ENCODE data around the gene PEA15.
A peak's percentile ranks its signal among the peaks of the same experiment; 100 is the strongest.

The PEA15 gene
- 18.6 to 36.0 reads per million in 2 donors for total RNA-seq

GRCh38 chr1:160205242-160206035, at the start of gene PEA15:
TSS of gene PEA15 (plus strand) at chr1:160205384. CDS start at chr1:160211545, 6,161 bp downstream.
- peak; percentile 63 for DNase-seq

DNA sequence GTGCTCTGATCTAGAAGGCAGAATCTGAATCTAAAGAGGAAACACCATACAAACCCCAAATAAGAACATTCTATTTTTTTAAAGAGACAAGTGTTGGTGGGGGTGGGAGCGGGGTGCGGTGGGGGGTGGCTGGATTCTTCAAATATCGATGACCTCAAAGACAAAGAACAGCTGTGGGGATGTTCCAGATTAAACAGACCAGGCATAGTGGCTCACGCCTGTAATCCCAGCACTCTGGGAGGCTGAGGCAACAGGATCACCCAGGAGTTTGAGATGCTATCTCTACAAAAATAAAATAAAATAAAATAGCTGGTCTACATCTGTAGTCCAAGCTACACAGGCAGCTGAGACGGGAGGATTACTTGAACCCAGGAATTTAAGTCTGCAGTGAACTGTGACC, 48.8 kb upstream of the PEA15 start:
- no peak for DNase-seq

GRCh38 chr1:160157174-160157573, 48.0 kb upstream of the PEA15 start:
- DNase-seq: no peak

GRCh38 chr1:160158031-160158430, 47.2 kb upstream of the PEA15 start:
- DNase-seq: no peak

DNA sequence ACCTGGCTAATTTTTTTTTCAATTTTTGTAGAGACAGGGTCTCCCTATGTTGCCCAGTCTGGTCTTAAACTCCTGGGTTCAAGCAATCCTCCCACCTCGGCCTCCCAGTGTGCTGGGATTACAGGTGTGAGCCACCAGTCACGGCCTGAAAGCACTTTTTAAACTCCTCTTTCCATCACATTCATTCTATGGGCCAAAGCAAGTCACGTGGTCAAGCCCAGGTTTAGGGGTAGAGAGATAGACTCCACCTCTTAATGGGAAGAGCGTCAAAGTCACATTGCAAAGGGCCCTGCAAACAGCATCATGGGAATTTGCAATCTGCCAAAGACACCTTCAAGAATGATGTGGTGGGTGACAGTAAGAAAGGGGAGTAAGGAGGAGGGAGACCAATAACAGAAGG, 46.6 kb upstream of the PEA15 start:
- no peak for DNase-seq

GRCh38 chr1:160159846-160160245, 45.3 kb upstream of the PEA15 start:
- no peak for DNase-seq

DNA sequence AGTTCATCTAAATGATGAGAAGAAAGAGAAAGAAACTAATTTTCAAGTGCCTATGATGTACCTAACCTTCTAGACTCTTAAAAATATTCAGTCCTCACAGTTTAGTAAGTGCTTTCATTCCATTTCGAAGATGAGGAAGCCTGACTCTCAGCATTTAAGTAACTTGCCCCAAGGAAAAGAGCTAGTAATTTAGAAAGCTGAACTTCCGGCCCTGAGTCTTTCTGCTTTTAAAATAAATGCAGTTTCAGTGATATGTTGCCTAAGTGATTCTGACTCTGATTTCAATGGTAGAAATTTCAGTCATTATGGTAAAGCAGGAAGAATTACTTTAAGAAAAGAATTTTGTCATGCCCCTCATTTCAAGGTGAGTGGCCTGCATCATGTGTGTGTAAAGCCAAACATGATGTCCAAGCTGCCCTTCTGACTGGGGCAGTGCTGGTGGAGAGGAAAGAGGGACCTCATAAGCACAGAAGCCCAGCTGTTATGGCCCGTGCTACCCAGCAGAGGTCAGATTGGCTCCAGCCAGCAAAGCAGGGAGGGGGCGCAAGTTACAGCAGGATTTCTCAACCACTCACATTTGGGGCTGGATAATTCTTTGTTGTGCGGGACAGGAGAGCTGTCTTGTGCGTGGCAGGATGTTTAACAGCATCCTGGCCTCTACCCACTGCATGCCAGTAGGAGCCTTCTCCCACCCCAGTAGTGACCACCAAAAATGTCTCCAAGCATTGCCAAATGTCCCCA, 43.0 kb upstream of the PEA15 start:
- no peak for DNase-seq

- DNase-seq: no peak
Observed at GRCh38 chr1:160162931-160163330, 42.3 kb upstream of the PEA15 start.

DNA sequence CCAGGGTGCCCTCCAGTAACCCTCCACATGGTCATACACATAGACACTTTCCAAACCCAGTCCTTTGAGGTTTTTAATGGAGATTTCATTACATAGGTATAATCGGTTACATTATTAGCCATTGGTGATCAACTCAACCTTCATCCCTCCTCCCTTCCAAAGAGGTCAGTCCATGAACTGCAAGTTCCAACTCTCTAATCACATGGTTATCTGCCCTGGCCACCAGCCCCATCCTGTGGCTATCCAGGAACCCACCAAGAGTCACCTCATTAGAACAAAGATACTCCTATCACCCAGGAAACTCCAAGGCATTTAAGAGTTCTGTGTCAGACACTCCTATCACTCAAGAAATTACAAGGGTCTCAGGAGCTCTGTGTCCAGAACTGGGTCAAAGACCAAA, 41.6 kb upstream of the PEA15 start:
- DNase-seq: no peak

DNA sequence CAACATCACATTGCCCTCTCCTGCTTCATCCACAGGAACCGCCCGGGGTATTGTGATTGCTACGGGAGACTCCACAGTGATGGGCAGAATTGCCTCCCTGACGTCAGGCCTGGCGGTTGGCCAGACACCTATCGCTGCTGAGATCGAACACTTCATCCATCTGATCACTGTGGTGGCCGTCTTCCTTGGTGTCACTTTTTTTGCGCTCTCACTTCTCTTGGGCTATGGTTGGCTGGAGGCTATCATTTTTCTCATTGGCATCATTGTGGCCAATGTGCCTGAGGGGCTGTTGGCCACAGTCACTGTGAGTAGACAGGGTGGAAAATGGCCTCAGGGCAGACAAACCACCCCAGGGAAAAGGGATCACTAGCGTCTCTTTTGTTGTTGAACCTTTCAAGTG, 41.1 kb upstream of the PEA15 start:
- DNase-seq: no peak

DNA sequence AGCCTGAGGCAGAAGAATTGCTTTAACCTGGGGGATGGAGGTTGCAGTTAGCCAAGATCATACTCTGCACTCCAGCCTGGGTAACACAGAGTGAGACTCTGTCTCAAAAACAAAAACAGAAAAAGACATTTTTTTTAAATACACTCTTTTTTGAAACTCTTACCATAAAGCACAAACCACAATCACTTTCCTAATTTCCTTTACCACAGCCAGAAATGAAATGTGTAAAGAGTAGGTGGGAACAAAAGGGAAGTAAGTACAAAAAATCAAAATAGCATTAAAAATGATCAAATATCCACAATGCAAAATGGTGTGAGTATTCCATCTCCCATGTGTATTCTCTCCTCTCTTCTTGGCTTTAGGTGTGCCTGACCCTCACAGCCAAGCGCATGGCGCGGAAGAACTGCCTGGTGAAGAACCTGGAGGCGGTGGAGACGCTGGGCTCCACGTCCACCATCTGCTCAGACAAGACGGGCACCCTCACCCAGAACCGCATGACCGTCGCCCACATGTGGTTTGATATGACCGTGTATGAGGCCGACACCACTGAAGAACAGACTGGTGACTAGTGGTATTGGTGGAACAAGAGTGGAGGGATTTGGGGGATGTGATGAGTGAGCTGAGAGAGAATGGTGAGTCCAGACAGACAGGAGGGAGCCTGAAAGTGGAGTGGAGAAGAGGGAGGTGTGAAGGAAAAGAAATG, 38.9 kb upstream of the PEA15 start:
- DNase-seq: no peak

- DNase-seq: no peak
Observed at GRCh38 chr1:160167056-160167455, 38.1 kb upstream of the PEA15 start.

DNA sequence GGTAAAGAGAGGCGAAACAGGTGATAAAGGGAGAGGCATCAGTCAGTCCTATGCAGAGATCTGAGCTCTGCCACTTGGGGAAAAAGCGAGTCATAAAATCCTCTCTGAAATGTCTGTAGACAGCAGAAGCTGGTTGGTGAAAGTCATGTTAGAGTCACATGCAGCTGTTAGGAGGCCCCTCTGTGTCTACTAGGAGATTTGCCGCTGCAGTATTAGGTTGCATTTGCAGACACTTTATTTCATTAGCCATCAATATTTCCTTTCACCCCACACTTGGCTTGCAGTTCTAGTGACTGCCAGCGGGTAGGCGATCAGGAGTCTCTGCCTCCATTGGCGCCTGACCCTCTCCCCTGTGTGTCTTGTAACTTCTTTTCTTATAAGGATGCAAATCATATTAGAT, 37.6 kb upstream of the PEA15 start:
- DNase-seq: no peak

DNA sequence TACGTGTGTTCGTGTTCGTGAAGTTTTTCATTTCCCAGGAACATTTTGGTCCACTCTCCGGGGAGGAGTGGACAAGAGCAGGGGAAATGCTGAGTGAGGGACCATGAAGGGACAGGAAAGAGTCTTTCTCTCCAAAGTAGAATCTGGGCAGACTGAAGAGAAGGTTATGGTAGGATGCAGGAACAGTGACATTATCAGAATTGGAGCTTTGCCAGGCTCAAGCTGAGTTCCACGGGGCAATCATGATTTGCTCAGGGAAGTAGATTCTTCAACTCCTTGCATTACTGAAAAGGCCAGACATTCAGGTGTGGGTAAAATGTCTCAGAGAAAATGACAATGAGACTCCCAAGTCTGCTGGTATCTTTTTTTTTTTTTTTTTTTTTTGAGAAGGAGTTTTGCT, 37.2 kb upstream of the PEA15 start:
- DNase-seq: no peak

GRCh38 chr1:160168609-160169369, 36.4 kb upstream of the PEA15 start:
- DNase-seq: no peak

GRCh38 chr1:160169553-160170399, 35.4 kb upstream of the PEA15 start:
- DNase-seq: no peak

GRCh38 chr1:160171354-160171753, 33.8 kb upstream of the PEA15 start:
- DNase-seq: no peak

DNA sequence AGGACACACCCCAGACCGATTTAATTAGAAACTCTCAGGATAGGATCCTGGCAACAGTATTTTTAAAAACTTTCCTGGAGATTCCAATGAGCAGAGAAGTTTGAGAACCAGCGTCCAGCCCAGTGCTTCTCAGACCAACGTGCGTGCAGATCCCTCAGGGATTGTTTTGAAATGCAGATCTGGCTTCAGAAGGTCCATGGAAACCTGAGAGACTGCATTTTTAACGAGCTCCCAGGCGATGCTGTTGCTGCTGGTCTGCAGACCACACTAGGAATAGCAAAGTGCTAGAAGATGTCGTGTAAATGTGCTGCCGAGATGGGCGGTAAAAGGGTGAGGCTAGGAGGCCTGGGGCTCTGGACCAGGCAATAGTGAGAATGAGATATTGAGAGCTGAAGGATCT, 33.2 kb upstream of the PEA15 start:
- DNase-seq: no peak

DNA sequence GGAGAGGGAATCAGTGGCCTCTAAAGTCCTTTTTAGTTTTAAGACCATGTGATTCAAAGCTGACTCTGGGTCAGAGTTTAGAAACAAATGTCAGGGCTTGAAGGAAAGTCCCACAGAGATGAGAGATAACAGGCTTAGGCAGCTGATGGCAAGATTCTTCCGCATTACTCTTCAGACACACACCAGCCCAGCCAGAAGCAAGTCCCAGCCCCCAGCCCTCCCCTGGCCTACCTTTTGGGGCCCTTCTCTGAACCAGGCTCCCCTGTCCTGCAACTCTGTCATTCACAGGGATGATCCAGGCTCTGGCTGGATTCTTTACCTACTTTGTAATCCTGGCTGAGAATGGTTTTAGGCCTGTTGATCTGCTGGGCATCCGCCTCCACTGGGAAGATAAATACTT, 28.0 kb upstream of the PEA15 start:
- no peak for DNase-seq

DNA sequence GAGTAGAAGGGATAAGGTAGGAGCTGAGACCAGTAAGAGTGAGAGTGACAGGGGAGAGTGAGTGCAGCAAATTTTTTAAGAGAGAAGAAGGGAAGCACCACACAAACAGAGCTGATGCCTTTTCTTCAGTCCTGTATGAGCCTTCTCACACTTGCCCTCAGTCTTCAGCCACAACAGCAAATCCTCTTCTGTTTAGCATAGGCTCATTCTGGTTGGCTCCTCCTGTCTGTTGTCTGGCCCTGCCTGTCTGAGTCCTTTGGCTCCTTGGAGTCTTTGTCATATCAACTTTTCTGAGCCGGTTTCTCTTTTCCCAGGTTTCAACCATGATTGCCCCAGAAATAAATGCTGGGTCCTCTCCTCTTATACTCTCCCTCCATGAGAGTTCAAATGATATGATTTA, 27.5 kb upstream of the PEA15 start:
- DNase-seq: no peak

DNA sequence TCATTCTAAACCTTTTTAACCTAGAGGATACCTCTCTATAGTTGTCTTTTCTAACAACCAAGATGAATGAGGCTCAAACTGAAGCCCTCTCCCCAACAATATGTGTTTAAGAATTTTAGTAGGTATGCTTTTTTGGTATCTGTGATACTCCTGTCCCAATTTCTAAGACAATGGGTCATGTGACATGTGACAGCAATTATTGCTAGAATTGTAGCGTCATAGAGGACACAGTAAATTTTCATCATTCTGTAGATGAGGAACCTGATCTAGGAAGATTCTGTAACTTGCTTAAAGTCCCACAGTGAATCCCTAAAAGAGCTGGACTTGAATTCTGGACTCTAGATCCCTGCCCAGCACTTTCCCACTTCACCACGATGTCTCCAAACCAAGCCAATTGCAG, 26.5 kb upstream of the PEA15 start:
- DNase-seq: no peak

DNA sequence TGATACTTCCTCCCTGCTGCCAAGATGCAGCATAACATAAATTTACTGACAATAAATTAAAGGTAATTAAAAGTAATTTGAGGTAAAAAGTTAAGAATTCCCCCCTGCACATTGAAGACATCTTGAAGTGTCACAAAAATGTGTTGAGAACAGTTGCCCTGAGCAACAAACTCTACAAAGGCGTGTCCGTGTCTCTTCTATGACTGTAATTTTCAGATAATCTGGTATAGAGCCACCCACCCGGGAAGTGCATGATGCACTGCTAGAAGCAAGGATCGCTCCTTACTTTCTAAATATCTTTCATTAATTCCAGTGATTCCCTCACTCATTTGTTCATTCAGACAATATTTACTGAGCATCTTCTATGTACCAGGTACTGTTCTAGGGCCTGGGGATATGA, 25.8 kb upstream of the PEA15 start:
- DNase-seq: no peak
